Measurements from ENCODE around the gene CDC45. TPM values are rescaled to one million over a fixed set of nuclear protein-coding genes. Genes with fewer than 3 reads are reported as not detected.

The CDC45 gene
- total RNA-seq, 2 experiments from 2014 or later, result 110 to 114 TPM

- H3K9me3 Mint-ChIP-seq, result no peaks in the 10 kb centered on the region
- H3K27ac Mint-ChIP-seq, result no peak overlapping the region
- peaks cover 19% of the 10 kb centered on the region for H3K4me1 Mint-ChIP-seq
- peaks cover 12% of the 10 kb centered on the region for H3K36me3 Mint-ChIP-seq
- H3K4me3 Mint-ChIP-seq, result no peak overlapping the region
- no peaks in the 10 kb centered on the region for H3K27me3 Mint-ChIP-seq
- no peak for DNase-seq
Measured at GRCh38 chr22:19473578-19473977, 6.1 kb upstream of the CDC45 start.

GRCh38 chr22:19476023-19476422 lies 3.7 kb upstream of the CDC45 start:
- H3K36me3 Mint-ChIP-seq, result peaks cover 23% of the 10 kb centered on the region
- no peak for DNase-seq
- H3K4me3 Mint-ChIP-seq, result no peak overlapping the region
- H3K4me1 Mint-ChIP-seq, result peaks cover 26% of the 10 kb centered on the region
- H3K27me3 Mint-ChIP-seq, result no peaks in the 10 kb centered on the region
- no peaks in the 10 kb centered on the region for H3K9me3 Mint-ChIP-seq
- H3K27ac Mint-ChIP-seq, result no peak overlapping the region

- no peak for DNase-seq
- Mint-ChIP-seq H3K4me1 (peaks cover 26% of the 10 kb centered on the region), H3K27me3 (no peaks in the 10 kb centered on the region), H3K4me3 (peak overlapping the region; percentile 99), H3K9me3 (no peaks in the 10 kb centered on the region), H3K36me3 (peaks cover 21% of the 10 kb centered on the region), H3K27ac (peak overlapping the region; percentile 69)
Measured at GRCh38 chr22:19477321-19478044, 2.2 kb upstream of the CDC45 start.

- Mint-ChIP-seq H3K27ac (peak overlapping the region; percentile 69), H3K36me3 (peaks cover 24% of the 10 kb centered on the region), H3K27me3 (no peaks in the 10 kb centered on the region), H3K9me3 (no peaks in the 10 kb centered on the region), H3K4me3 (peak overlapping the region; percentile 99), H3K4me1 (peaks cover 26% of the 10 kb centered on the region)
- peak; percentile 15 for DNase-seq
Measured at GRCh38 chr22:19478045-19478900, 1.4 kb upstream of the CDC45 start.

DNA sequence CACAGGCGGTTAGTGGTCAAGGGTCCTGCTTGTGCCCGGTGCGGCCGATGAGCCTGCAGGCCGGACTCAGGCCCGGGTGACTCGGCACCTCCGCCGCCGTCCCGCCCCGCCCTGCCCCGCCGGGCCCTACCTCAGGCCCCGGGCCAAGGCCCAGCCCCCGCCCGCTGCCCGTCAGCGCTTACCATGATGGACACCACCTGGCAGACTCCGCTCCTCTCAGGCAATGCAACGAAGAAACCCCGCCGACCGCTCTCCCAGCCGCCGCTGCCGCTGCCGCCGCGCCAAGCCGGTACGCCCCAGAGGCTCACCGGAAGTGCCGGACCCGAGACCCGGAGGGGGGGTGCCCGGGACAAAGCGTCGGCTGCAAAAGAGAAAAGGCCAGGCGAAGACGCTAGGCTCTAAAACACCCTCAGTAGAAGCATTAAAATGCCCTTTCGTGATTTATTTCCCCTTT lies 792 bp upstream of the CDC45 start, which contains the start of gene UFD1:
TSS of gene UFD1 (minus strand) at position 293 of the 454 bp plus-strand sequence. CDS start at position 185, 108 bp downstream.
- peak within 1 kb of the TSS; percentile 99 for H3K4me3 Mint-ChIP-seq
- H3K27ac Mint-ChIP-seq, result peak within 1 kb of the TSS; percentile 99
- peak; percentile 85 for DNase-seq
- H3K9me3 Mint-ChIP-seq, result no peaks in the 10 kb centered on the region
- H3K36me3 Mint-ChIP-seq, result peaks cover 25% of the 10 kb centered on the region
- H3K27me3 Mint-ChIP-seq, result no peaks in the 10 kb centered on the region
- H3K4me1 Mint-ChIP-seq, result peaks cover 25% of the 10 kb centered on the region

- Mint-ChIP-seq H3K27me3 (no peaks in the 10 kb centered on the region), H3K36me3 (peaks cover 33% of the 10 kb centered on the region), H3K9me3 (no peaks in the 10 kb centered on the region), H3K27ac (peak overlapping the region; percentile 99), H3K4me1 (peaks cover 23% of the 10 kb centered on the region), H3K4me3 (peak overlapping the region; percentile 99)
- peak; percentile 36 for DNase-seq
Measured at GRCh38 chr22:19480173-19480568, 451 bp downstream of the CDC45 start.

DNA sequence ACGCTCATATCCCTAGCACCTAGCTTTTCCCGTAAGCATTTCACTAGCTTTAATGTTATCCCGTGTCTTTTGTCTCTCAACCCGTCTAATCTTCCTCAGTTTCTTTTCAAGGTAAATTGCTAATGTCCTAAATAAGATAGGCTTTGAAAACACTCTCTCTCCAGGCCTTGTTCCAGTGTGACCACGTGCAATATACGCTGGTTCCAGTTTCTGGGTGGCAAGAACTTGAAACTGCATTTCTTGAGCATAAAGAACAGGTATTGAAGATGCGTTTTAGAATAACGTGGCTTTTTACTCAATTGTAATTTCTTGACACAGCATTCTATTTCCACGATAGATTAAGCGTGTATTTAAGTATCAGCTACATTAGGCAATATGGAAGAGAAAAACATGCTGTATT lies 1.1 kb downstream of the CDC45 start:
- H3K36me3 Mint-ChIP-seq, result peaks cover 33% of the 10 kb centered on the region
- peak overlapping the region; percentile 99 for H3K27ac Mint-ChIP-seq
- H3K9me3 Mint-ChIP-seq, result no peaks in the 10 kb centered on the region

DNA sequence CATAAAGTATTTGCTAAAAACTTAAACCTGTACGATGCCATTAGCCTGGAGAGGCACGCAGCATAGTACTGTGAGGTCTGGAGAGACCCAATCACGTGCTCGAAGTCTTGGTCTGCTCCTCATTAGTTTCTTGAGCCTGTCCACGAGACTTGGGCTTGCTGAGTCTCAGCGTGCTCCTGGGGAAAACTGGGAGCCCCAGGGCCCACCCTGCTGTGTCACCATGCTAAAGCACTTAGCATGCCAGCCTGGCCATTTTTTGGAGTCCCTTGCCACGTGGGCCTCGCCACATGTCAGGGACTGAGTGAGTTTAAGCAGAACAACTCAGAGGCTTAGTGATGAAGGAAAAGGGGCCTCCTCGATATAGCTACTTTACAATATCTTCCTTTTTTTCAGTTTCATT lies 2.6 kb downstream of the CDC45 start:
- DNase-seq, result no peak
- Mint-ChIP-seq H3K27ac (no peak overlapping the region), H3K27me3 (no peaks in the 10 kb centered on the region), H3K9me3 (no peaks in the 10 kb centered on the region), H3K4me1 (peaks cover 11% of the 10 kb centered on the region), H3K4me3 (no peak overlapping the region), H3K36me3 (peaks cover 38% of the 10 kb centered on the region)

More for the DNA sequence above, 1.1 kb downstream of the CDC45 start:
- Mint-ChIP-seq H3K27me3 (no peaks in the 10 kb centered on the region), H3K4me1 (peaks cover 21% of the 10 kb centered on the region), H3K4me3 (peak overlapping the region; percentile 99)
- DNase-seq, result no peak

DNA sequence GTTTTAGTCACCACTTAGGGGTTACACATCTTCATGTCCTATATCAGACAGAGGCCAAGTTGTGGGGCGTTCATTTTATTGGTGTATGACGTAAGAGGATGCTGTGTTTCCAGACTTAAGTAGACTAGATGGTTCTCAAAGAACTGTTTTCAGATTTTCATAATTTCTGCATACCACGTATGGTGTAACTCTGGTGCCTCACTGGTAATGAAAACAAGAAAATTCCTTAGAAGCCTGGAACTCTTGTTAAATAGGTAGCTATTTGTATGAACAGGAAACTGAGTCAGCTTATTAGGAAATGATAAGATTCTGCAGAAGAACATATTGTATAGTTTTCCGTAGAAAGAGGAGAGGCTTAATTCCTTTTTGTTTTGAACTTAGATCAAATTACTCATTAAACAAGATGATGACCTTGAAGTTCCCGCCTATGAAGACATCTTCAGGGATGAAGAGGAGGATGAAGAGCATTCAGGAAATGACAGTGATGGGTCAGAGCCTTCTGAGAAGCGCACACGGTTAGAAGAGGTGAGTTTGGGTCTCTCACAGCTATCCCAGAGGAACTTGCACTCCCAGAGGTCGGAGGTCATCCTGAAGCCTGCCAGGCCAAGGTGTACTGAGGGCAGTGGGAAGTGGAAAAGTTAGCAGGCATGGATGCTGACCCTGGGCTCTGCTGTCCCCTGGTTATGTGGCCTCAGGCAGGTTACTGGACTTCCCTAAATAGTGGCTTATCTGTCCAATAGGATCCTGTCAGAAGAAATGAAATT lies 3.9 kb downstream of the CDC45 start:
- H3K27ac Mint-ChIP-seq, result no peak overlapping the region
- no peaks in the 10 kb centered on the region for H3K9me3 Mint-ChIP-seq
- H3K4me1 Mint-ChIP-seq, result peaks cover 7% of the 10 kb centered on the region
- peaks cover 45% of the 10 kb centered on the region for H3K36me3 Mint-ChIP-seq
- no peak for DNase-seq
- H3K27me3 Mint-ChIP-seq, result no peaks in the 10 kb centered on the region
- H3K4me3 Mint-ChIP-seq, result no peak overlapping the region

- Mint-ChIP-seq H3K4me1 (peaks cover 12% of the 10 kb centered on the region), H3K9me3 (no peaks in the 10 kb centered on the region), H3K27me3 (no peaks in the 10 kb centered on the region), H3K27ac (no peak overlapping the region), H3K36me3 (peaks cover 53% of the 10 kb centered on the region), H3K4me3 (no peak overlapping the region)
- no peak for DNase-seq
Measured at GRCh38 chr22:19488285-19488684, 8.6 kb downstream of the CDC45 start.

- Mint-ChIP-seq H3K4me3 (no peak overlapping the region), H3K9me3 (no peaks in the 10 kb centered on the region), H3K27me3 (no peaks in the 10 kb centered on the region), H3K36me3 (peaks cover 52% of the 10 kb centered on the region), H3K27ac (no peak overlapping the region), H3K4me1 (peaks cover 12% of the 10 kb centered on the region)
- no peak for DNase-seq
Measured at GRCh38 chr22:19488884-19489843, 9.4 kb downstream of the CDC45 start.

- Mint-ChIP-seq H3K27me3 (no peaks in the 10 kb centered on the region), H3K27ac (no peak overlapping the region), H3K4me3 (no peak overlapping the region), H3K4me1 (peaks cover 12% of the 10 kb centered on the region), H3K36me3 (peaks cover 49% of the 10 kb centered on the region), H3K9me3 (no peaks in the 10 kb centered on the region)
- no peak for DNase-seq
Measured at GRCh38 chr22:19490628-19491230, 11.0 kb downstream of the CDC45 start.

GRCh38 chr22:19492504-19493174 lies 12.9 kb downstream of the CDC45 start:
- Mint-ChIP-seq H3K4me1 (peaks cover 12% of the 10 kb centered on the region), H3K9me3 (no peaks in the 10 kb centered on the region), H3K36me3 (peaks cover 54% of the 10 kb centered on the region), H3K27me3 (no peaks in the 10 kb centered on the region), H3K4me3 (no peak overlapping the region), H3K27ac (peak overlapping the region; percentile 37)
- DNase-seq, result no peak

All from activated naive CD8-positive, alpha-beta T cell treated with anti-CD3 and anti-CD28 coated beads for 36 hours (primary cell).